HG02870 (cell line): Measurements from ENCODE around the gene COG5.
"Not testable (repeated sequence)": the region's sequence is repeated elsewhere in the genome, so short reads cannot be mapped to it uniquely, and the experiment has no call there.

Source experiments
- ATAC-seq: cut with Tn5 transposase; IDR thresholded peaks from one replicate; pipeline ENCODE4 v1.9.1; 2021; ENCODE audit warnings: mild to moderate bottlenecking, moderate library complexity; ENCODE audit not compliant: unreplicated experiment

COG5 gene

GRCh38 chr7:107166736-107167426 lies 396.8 kb downstream of the COG5 start:
- no peak for ATAC-seq

GRCh38 chr7:107165341-107165740 lies 398.4 kb downstream of the COG5 start:
- no peak for ATAC-seq

GRCh38 chr7:107164092-107164491 lies 399.6 kb downstream of the COG5 start:
- no peak for ATAC-seq

GRCh38 chr7:107162475-107162874 lies 401.2 kb downstream of the COG5 start:
- ATAC-seq: no peak

GRCh38 chr7:107161415-107161814 lies 402.3 kb downstream of the COG5 start:
- no peak for ATAC-seq

- ATAC-seq: no peak
Observed at GRCh38 chr7:107160389-107160788, 403.3 kb downstream of the COG5 start.

- no peak for ATAC-seq
Observed at GRCh38 chr7:107158028-107158427, 405.7 kb downstream of the COG5 start.

GRCh38 chr7:107157091-107157490 lies 406.6 kb downstream of the COG5 start:
- ATAC-seq: no peak

- ATAC-seq: not testable (repeated sequence)
Observed at GRCh38 chr7:107155726-107156125, 408.0 kb downstream of the COG5 start.

- no peak for ATAC-seq
Observed at GRCh38 chr7:107154826-107155225, 408.9 kb downstream of the COG5 start.

- ATAC-seq: no peak
Observed at GRCh38 chr7:107152011-107152410, 411.7 kb downstream of the COG5 start.
